NCI-H1436 treated with DMSO at 0.1 percent for 48 hours (cell line): ENCODE results near the gene ZMPSTE24.
"Not testable (repeated sequence)": the region's sequence is repeated elsewhere in the genome, so short reads cannot be mapped to it uniquely, and the experiment has no call there.

Source experiments
- DNase-seq: peaks from one replicate; lab custom pipeline; 2025; lab: John Stamatoyannopoulos, UW

ZMPSTE24 gene

GRCh38 chr1:40257688-40258444 lies at the start of gene ZMPSTE24:
TSS of gene ZMPSTE24 (plus strand) at chr1:40258236. CDS start at chr1:40258272, 36 bp downstream.
- DNase-seq: peak; percentile 80

- DNase-seq: no peak
Observed at GRCh38 chr1:40210511-40211204, 47.4 kb upstream of the ZMPSTE24 start.

DNA sequence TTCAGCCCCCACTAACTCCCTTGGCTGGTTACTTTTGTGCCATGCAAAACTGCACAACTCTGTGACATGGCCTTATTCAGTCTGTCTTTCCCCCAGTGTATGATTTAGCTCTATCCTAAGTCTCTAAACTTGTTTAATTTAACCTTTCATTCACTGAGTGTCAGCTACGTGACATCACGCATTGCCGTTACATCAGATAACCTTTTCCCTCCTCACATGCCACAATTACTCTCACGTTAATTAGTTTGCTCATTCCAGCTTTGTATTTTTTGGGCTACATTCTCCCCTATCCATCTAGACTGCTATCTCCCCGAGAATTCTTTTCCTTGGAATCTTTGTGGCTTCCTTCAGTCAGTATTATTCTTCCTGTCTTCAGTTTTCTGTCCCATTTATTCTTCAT lies 39.7 kb upstream of the ZMPSTE24 start:
- no peak for DNase-seq

GRCh38 chr1:40221471-40221905 lies 36.5 kb upstream of the ZMPSTE24 start:
- DNase-seq: not testable (repeated sequence)

GRCh38 chr1:40221977-40222772 lies 35.9 kb upstream of the ZMPSTE24 start:
- DNase-seq: no peak

DNA sequence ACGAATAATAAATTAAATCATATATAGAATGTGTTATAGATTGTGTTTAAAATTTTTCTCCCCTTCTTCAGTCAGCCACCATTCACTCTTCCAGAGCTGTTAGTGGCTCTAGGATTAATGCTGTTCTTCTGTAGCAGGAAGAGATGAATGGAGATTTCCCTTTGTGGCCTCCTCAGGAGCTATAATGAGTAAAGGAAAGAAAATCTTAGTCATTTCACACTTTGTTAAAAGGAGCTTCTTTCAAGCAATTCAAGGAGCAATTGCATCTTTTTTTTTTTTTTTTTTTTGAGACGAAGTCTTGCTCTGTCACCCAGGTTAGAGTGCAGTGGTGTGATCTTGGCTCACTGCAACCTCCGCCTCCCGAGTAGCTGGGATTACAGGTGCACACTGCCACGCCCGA lies 34.0 kb upstream of the ZMPSTE24 start:
- no peak for DNase-seq

DNA sequence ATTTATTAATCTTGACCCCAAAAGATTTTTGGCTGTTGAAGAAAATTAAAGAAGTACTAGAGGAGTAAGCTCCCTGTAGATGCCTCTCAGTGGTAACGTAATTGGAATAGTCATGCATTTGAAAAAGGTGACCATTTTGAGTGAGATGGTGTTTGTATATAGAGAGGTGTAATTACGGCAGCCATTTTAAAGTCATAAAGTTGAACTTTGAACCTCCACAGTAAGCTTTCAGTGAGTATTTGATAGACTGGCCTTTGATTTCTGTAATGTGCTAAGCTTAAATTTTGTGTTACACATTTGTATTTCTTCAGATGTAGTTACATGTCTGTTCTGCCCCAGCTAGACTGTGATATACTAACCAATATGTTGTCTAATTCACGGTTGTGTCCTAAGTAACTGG lies 31.8 kb upstream of the ZMPSTE24 start:
- DNase-seq: no peak

DNA sequence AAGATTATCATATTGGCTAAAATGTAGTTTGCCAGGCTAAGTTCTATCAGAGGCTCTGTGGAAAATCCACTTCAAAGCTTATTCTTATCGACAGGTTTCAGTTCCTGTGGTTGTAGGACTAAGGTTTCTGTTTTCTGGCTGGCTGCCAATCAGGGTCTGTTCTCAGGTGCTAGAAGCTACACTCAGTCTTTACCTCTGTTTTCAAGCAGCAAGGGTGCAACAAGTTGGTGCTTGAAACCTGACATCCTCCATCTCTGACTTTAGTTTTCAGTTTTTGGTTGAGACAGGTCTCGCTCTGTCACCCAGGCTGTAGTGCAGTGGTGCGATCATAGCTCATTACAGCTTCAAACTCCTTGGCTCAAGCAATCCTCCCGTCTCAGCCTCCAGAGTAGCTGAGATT lies 25.6 kb upstream of the ZMPSTE24 start:
- no peak for DNase-seq

GRCh38 chr1:40239626-40240025 lies 18.4 kb upstream of the ZMPSTE24 start:
- DNase-seq: no peak

DNA sequence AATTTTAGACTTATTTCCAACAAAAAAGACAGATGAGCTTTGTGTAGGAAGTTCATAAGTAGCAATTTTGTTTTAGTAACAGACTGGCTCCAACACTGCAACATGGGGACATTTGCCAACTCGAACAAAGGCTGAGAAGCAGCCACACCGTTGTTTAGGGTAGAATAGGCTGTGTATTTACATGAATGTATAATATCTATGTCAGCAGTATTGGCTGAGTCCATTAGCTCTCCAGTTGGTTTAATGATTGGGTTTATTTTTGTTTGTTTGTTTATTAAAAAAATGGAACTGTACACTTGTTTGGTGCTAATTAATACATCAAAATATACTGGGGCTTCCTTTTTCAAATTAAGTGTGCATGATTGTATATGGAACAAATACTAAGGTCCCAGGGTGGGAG lies 17.6 kb upstream of the ZMPSTE24 start:
- DNase-seq: no peak

- DNase-seq: no peak
Observed at GRCh38 chr1:40241362-40241761, 16.7 kb upstream of the ZMPSTE24 start.

DNA sequence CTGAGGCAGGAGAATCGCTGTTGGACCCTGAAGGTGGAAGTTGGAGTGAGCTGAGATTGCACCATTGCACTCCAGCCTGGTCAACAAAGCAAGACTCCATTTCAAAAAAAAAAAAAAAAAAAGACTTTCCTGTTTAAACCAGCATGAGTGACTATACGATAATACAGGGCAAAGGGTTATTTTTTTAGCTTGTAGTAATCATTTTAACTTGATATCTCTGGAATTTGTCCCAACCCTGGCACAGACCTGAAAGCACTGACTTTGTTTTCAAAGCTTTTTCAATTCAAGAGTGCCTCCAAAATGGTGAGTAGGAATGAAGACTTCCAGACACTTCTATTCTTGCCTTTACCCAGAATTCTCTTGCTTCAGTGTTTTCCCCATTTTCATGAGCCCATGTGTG lies 14.7 kb upstream of the ZMPSTE24 start:
- no peak for DNase-seq

DNA sequence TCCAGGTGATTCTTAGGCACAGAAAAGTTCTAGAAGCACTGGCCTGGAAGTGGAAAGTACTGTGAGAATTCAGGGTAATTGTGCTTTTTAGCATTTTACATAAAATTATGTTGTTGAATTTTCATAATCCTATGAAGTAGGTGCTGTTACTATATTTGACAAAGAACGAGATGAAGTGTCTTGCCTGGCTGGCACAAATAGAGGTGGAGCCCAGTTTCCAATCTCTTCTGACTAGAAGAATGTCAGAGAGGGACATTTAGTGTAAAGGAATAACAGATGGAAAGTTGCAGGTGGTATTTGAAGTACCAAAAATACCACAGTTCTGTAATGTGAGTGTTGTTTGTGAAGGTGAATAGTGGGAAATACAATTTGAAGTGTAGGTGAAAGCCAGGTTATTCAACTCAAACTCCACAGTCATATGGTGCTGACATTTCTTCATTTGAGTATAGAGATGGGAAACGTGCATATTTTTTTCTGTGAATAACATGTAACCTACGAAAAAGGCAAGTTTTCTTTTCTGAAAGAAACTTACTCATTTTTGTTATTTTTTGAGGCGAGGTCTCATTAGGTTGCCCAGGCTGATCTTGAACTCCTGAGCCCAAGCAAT lies 13.8 kb upstream of the ZMPSTE24 start:
- DNase-seq: no peak

- DNase-seq: no peak
Observed at GRCh38 chr1:40245686-40246085, 12.3 kb upstream of the ZMPSTE24 start.

GRCh38 chr1:40247655-40248054 lies 10.4 kb upstream of the ZMPSTE24 start, which contains the start of gene TMCO2:
TSS of gene TMCO2 (plus strand) at chr1:40247937. CDS start at chr1:40247994, 57 bp downstream.
- DNase-seq: no peak

DNA sequence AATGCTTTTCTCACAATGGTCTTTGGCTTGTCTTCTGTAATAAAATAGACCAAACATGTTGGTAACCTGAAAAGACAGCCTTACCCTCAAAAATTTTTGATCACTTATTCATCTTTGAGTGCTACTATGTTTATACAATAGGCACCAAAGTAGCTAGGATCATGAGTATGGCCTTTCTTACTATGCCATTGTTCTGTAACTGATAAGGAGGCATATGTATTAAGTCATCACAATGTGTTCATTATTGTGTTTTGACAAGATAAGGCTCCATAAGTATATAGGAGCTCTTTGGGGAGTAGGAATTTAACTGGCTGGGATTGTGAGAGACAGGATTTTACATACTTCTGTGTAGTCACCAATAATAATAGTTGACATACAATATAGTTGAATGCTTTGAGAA lies 9.6 kb upstream of the ZMPSTE24 start:
- DNase-seq: no peak

GRCh38 chr1:40251456-40251855 lies 6.6 kb upstream of the ZMPSTE24 start:
- DNase-seq: no peak

DNA sequence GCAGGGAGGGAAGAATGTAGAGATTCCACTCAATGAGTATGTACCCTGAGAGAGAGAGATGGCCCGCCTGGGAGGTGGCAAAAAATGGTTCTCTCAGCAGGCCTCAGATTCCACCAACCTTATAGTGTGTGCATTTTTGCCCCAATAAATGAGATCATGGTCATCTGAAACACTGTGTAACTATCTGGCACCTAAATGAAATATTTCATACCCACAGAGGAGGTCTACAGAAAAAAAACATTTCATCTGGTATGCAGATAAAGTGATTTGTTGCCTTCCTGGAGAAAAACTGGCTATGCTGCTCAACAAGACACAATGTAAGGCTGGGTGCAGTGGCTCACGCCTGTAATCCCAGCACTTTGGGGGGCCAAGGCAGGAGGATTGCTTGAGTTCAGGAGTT lies 5.4 kb upstream of the ZMPSTE24 start:
- DNase-seq: no peak

GRCh38 chr1:40255231-40255630 lies 2.8 kb upstream of the ZMPSTE24 start:
- DNase-seq: no peak

DNA sequence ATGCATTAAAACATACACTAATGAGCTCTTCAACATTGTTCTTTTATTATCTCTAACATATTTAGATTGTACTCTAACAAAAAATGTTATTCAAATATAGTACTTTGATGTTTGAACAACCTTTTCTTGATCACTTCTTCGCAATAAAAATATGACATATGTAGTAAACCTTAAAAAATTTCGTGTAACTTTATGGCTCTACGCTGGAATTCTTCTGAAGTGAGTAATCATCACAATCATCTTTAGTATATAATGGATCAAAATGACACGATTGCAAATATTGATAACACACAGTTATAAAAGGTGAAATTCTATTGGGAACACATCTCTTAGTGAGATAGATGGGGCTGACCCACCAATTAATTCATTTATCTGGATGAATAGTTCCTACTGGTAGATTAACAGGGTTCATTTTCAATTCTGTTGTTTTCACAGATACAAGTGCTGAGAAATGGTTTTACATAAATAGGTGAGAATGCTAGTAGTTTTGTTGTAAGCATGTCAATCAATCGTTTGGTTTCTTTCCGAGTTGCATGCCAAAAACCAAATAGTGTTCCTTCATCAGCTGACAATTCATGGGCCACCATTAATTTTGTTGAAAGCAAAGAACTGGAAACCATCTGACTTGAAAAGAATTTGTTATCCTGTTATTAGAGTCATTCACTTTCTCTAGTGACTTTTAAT lies 1.5 kb upstream of the ZMPSTE24 start:
- no peak for DNase-seq

GRCh38 chr1:40257313-40257687 lies 736 bp upstream of the ZMPSTE24 start:
- DNase-seq: no peak

GRCh38 chr1:40258445-40258769 lies 371 bp downstream of the ZMPSTE24 start:
- DNase-seq: no peak
